ENCODE measurements around the gene SLC9A8. TPM values are rescaled to one million over a fixed set of nuclear protein-coding genes. Genes with fewer than 3 reads are reported as not detected.

Gene SLC9A8
- total and polyA plus RNA-seq, 5 experiments from 2014 or later = 4.7 to 29.3 (median 9.0) TPM

GRCh38 chr20:49913399-49914047, 100.9 kb downstream of the SLC9A8 start:
- POLR2A ChIA-PET = interaction anchor here (4.9 kb wide), 1 partner anchor 22 kb away, joined by 30 read pairs; the partner anchor contains the start of gene RNF114
- peaks cover 19 to 61% (median 49%) of the 10 kb centered on the region in 4 donors for H3K4me1 Mint-ChIP-seq
- ATAC-seq = no peak

GRCh38 chr20:49914310-49915117, 101.9 kb downstream of the SLC9A8 start:
- POLR2A ChIA-PET = interaction anchor here (2.5 to 4.9 kb wide), 2 partner anchors 21 to 102 kb away, joined by 8 to 30 read pairs; partner anchors contain the start of genes RNF114 and SLC9A8
- H3K36me3 Mint-ChIP-seq = peaks cover 0 to 4% (median 0%) of the 10 kb centered on the region in 3 donors
- H3K9me3 Mint-ChIP-seq = no peaks in the 10 kb centered on the region
- peak overlapping the region; percentile 79 to 100 (median 100) for H3K27ac Mint-ChIP-seq
- H3K4me1 Mint-ChIP-seq = peaks cover 19 to 61% (median 49%) of the 10 kb centered on the region in 4 donors
- H3K4me3 Mint-ChIP-seq = peak overlapping the region; percentile 86 to 99 (median 98)
- H3K27me3 Mint-ChIP-seq = no peaks in the 10 kb centered on the region
- ATAC-seq = peak in 1 of 2 donors; percentile 9
- DNase-seq = peak in 2 of 10 donors; percentile 4 to 14

More at GRCh38 chr20:49913399-49914047, 100.9 kb downstream of the SLC9A8 start:
- Mint-ChIP-seq H3K36me3 (peaks cover 0 to 7% (median 0%) of the 10 kb centered on the region in 3 donors), H3K9me3 (no peaks in the 10 kb centered on the region), H3K27me3 (no peaks in the 10 kb centered on the region), H3K27ac (peak overlapping the region; percentile 35 to 100 (median 100)), H3K4me3 (peak overlapping the region; percentile 12 to 99 (median 98))
- no peak for DNase-seq

GRCh38 chr20:49915118-49915379, 102.4 kb downstream of the SLC9A8 start:
- ATAC-seq (peak; percentile 74 to 76), DNase-seq (no peak)
- peak overlapping the region; percentile 79 to 100 (median 100) for H3K27ac Mint-ChIP-seq
- POLR2A ChIA-PET = interaction anchor here (2.5 to 4.9 kb wide), 2 partner anchors 21 to 102 kb away, joined by 8 to 30 read pairs; partner anchors contain the start of genes RNF114 and SLC9A8
- no peaks in the 10 kb centered on the region for H3K9me3 Mint-ChIP-seq
- no peaks in the 10 kb centered on the region for H3K27me3 Mint-ChIP-seq
- H3K4me3 Mint-ChIP-seq = peak overlapping the region; percentile 97 to 99 (median 98)
- peaks cover 17 to 56% (median 48%) of the 10 kb centered on the region in 4 donors for H3K4me1 Mint-ChIP-seq
- no peaks in the 10 kb centered on the region for H3K36me3 Mint-ChIP-seq

- peak within 1 kb of the TSS; percentile 97 to 99 (median 98) for H3K4me3 Mint-ChIP-seq
- no peaks in the 10 kb centered on the region for H3K27me3 Mint-ChIP-seq
- POLR2A ChIA-PET = interaction anchor here (0.7 to 4.9 kb wide), 4 partner anchors 12 to 568 kb away, joined by 3 to 30 read pairs (median 6); partner anchors contain the start of genes RNF114 and SLC9A8
- H3K36me3 Mint-ChIP-seq = no peaks in the 10 kb centered on the region
- peak; percentile 79 to 81 for ATAC-seq
- no peaks in the 10 kb centered on the region for H3K9me3 Mint-ChIP-seq
- H3K27ac Mint-ChIP-seq = peak within 1 kb of the TSS; percentile 98 to 100 (median 100)
- peak; percentile 84 to 100 (median 92) for DNase-seq
- H3K4me1 Mint-ChIP-seq = peaks cover 17 to 50% (median 45%) of the 10 kb centered on the region in 4 donors
Measured at GRCh38 chr20:49915380-49916145, 102.9 kb downstream of the SLC9A8 start, which contains the start of gene SPATA2. Gene SPATA2, minus strand, starts transcription at chr20:49915529. Its CDS starts 7,039 bp downstream, at chr20:49908490.

- Mint-ChIP-seq H3K4me1 (peaks cover 17 to 42% (median 39%) of the 10 kb centered on the region in 4 donors), H3K4me3 (peak overlapping the region; percentile 97 to 99 (median 98)), H3K36me3 (no peaks in the 10 kb centered on the region), H3K9me3 (no peaks in the 10 kb centered on the region), H3K27me3 (no peaks in the 10 kb centered on the region), H3K27ac (peak overlapping the region; percentile 98 to 100 (median 100))
- POLR2A ChIA-PET = interaction anchor here (0.7 to 4.9 kb wide), 5 partner anchors 11 to 567 kb away, joined by 3 to 30 read pairs (median 4); partner anchors contain the start of genes RNF114 and SLC9A8
- ATAC-seq (no peak), DNase-seq (peak in 1 of 10 donors; percentile 14)
Measured at GRCh38 chr20:49916146-49917002, 103.7 kb downstream of the SLC9A8 start.

GRCh38 chr20:49918446-49918845, 105.8 kb downstream of the SLC9A8 start:
- H3K4me1 Mint-ChIP-seq = peaks cover 15 to 30% (median 26%) of the 10 kb centered on the region in 4 donors
- H3K27me3 Mint-ChIP-seq = no peaks in the 10 kb centered on the region
- ATAC-seq = no peak
- H3K9me3 Mint-ChIP-seq = no peaks in the 10 kb centered on the region
- no peak overlapping the region for H3K4me3 Mint-ChIP-seq
- POLR2A ChIA-PET = no interaction called here
- H3K27ac Mint-ChIP-seq = no peak overlapping the region
- no peaks in the 10 kb centered on the region for H3K36me3 Mint-ChIP-seq
- no peak for DNase-seq

GRCh38 chr20:49919009-49919408, 106.4 kb downstream of the SLC9A8 start:
- no peak for ATAC-seq

GRCh38 chr20:49919461-49919860, 106.8 kb downstream of the SLC9A8 start:
- no peak for ATAC-seq
- H3K4me1 Mint-ChIP-seq = peaks cover 9 to 20% (median 16%) of the 10 kb centered on the region in 4 donors
- DNase-seq = no peak
- H3K36me3 Mint-ChIP-seq = no peaks in the 10 kb centered on the region
- H3K9me3 Mint-ChIP-seq = no peaks in the 10 kb centered on the region
- H3K4me3 Mint-ChIP-seq = no peak overlapping the region
- H3K27me3 Mint-ChIP-seq = peaks cover 0 to 2% (median 0%) of the 10 kb centered on the region in 5 donors
- POLR2A ChIA-PET = interaction anchor here (0.8 kb wide), 1 partner anchor 16 kb away, joined by 3 read pairs; no protein-coding TSS in a partner anchor
- no peak overlapping the region for H3K27ac Mint-ChIP-seq

More at GRCh38 chr20:49919009-49919408, 106.4 kb downstream of the SLC9A8 start:
- H3K36me3 Mint-ChIP-seq = no peaks in the 10 kb centered on the region
- peaks cover 13 to 25% (median 20%) of the 10 kb centered on the region in 4 donors for H3K4me1 Mint-ChIP-seq
- no peaks in the 10 kb centered on the region for H3K9me3 Mint-ChIP-seq
- no peak for DNase-seq
- POLR2A ChIA-PET = interaction anchor here (0.8 kb wide), 1 partner anchor 16 kb away, joined by 3 read pairs; no protein-coding TSS in a partner anchor
- H3K27ac Mint-ChIP-seq = no peak overlapping the region
- H3K4me3 Mint-ChIP-seq = no peak overlapping the region
- H3K27me3 Mint-ChIP-seq = no peaks in the 10 kb centered on the region

GRCh38 chr20:49924247-49924646, 111.6 kb downstream of the SLC9A8 start:
- Mint-ChIP-seq H3K4me3 (no peak overlapping the region), H3K4me1 (peaks cover 0 to 8% (median 3%) of the 10 kb centered on the region in 4 donors), H3K36me3 (no peaks in the 10 kb centered on the region), H3K27me3 (peaks cover 0 to 2% (median 0%) of the 10 kb centered on the region in 5 donors), H3K9me3 (no peaks in the 10 kb centered on the region), H3K27ac (no peak overlapping the region)
- ATAC-seq (no peak), DNase-seq (no peak)
- POLR2A ChIA-PET = no interaction called here

- Mint-ChIP-seq H3K36me3 (no peaks in the 10 kb centered on the region), H3K27ac (no peak overlapping the region), H3K4me3 (no peak overlapping the region), H3K27me3 (peaks cover 0 to 2% (median 0%) of the 10 kb centered on the region in 5 donors), H3K9me3 (no peaks in the 10 kb centered on the region), H3K4me1 (peaks cover 0 to 8% (median 3%) of the 10 kb centered on the region in 4 donors)
- POLR2A ChIA-PET = no interaction called here
- DNase-seq (no peak), ATAC-seq (no peak)
Measured at GRCh38 chr20:49925901-49926454, 113.3 kb downstream of the SLC9A8 start.

Data from naive thymus-derived CD8-positive, alpha-beta T cell (primary cell).